Measurements from ENCODE around the gene CDC25B. TPM values are rescaled to one million over a fixed set of nuclear protein-coding genes. Genes with fewer than 3 reads are reported as not detected.
"Not testable (repeated sequence)": the region's sequence is repeated elsewhere in the genome, so short reads cannot be mapped to it uniquely, and the experiment has no call there.

The CDC25B gene
- total RNA-seq, 4 donors from 2014 or later: 13.2 to 72.8 (median 25.5) TPM

DNA sequence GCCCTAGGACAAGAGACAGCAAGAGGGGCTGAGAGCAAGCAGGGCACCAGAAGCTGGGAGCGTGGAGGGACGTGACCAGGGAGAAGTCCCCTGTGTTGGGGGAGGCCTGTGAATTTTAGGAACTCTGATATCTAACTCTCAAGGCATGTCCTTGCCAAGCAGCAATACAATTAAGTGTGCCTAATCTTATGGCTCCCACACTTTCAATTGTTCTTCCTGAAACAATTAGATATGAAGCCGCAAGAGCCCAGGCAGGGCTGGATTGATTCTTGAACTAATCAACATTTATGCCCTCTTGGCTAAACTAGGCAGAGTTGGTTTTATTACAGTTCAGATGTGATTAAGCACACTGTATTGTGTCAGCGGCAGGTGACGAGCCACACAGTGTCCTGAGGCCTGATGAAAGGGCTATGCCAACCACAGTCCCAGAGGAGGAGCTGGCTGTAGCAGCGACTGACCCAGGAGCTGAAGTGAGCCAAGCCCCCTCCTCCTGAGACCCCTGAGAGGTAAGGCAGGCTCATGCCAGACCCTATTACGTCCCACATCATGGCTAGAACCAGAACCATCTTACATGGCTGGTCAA is 46.3 kb downstream of the CDC25B start:
- Histone ChIP-seq H3K9me3 (no peaks in the 10 kb centered on the region), H3K36me3 (no peaks in the 10 kb centered on the region), H3K4me3 (no peak overlapping the region), H3K27me3 (no peaks in the 10 kb centered on the region), H3K27ac (no peak overlapping the region), H3K4me1 (no peaks in the 10 kb centered on the region)
- intact Hi-C loops (cut with DNase I; ENCODE audit: low total_unique reads): no loop called here
- TF ChIP-seq, protein P1, sequence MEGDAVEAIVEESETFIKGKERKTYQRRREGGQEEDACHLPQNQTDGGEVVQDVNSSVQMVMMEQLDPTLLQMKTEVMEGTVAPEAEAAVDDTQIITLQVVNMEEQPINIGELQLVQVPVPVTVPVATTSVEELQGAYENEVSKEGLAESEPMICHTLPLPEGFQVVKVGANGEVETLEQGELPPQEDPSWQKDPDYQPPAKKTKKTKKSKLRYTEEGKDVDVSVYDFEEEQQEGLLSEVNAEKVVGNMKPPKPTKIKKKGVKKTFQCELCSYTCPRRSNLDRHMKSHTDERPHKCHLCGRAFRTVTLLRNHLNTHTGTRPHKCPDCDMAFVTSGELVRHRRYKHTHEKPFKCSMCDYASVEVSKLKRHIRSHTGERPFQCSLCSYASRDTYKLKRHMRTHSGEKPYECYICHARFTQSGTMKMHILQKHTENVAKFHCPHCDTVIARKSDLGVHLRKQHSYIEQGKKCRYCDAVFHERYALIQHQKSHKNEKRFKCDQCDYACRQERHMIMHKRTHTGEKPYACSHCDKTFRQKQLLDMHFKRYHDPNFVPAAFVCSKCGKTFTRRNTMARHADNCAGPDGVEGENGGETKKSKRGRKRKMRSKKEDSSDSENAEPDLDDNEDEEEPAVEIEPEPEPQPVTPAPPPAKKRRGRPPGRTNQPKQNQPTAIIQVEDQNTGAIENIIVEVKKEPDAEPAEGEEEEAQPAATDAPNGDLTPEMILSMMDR (IDR thresholded peaks at IDR 0.05): no peak
- no peak for TF ChIP-seq POLR2A (IDR thresholded peaks at IDR 0.05)
- no peak for DNase-seq

DNA sequence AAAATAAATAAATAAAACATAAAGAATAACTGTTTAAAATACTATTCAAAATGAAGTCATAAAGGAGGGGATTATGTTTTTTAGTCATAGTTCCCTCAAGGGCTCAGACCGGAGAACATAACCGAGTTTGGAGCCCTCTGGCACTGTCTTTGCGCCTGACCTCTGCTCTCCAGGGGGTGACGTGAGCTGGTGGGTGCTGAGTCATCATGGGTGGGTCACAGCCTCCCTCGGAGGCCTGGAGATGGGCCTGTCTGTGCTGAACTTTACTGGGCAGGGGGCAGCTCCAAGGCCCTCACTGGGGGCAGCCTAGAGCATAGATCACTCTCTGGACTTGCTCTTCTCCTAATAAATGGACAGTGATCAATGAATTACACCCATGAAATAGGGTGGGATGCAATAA is 47.4 kb downstream of the CDC25B start:
- Histone ChIP-seq H3K9me3 (no peaks in the 10 kb centered on the region), H3K4me1 (peaks cover 0 to 3% of the 10 kb centered on the region in 2 donors), H3K4me3 (no peak overlapping the region), H3K27ac (no peak overlapping the region), H3K27me3 (no peaks in the 10 kb centered on the region), H3K36me3 (no peaks in the 10 kb centered on the region)
- intact Hi-C loops (cut with DNase I; ENCODE audit: low total_unique reads): no loop called here
- TF ChIP-seq, protein P1 (IDR thresholded peaks at IDR 0.05): no peak
- TF ChIP-seq POLR2A (IDR thresholded peaks at IDR 0.05): no peak
- DNase-seq: no peak

GRCh38 chr20:3843990-3844619 is 48.0 kb downstream of the CDC25B start:
- H3K27ac ChIP-seq; intact Hi-C loops (cut with DNase I; ENCODE audit: low total_unique reads); H3K4me3 ChIP-seq; H3K36me3 ChIP-seq; H3K9me3 ChIP-seq; DNase-seq; H3K4me1 ChIP-seq; H3K27me3 ChIP-seq: not testable (repeated sequence)

GRCh38 chr20:3846378-3846739 is 50.2 kb downstream of the CDC25B start:
- H3K4me3 ChIP-seq: peak overlapping the region; percentile 76 to 97
- peak; percentile 46 to 90 for DNase-seq
- H3K9me3 ChIP-seq: no peaks in the 10 kb centered on the region
- no peaks in the 10 kb centered on the region for H3K27me3 ChIP-seq
- no peaks in the 10 kb centered on the region for H3K36me3 ChIP-seq
- intact Hi-C loops (cut with DNase I; ENCODE audit: low total_unique reads): no loop called here
- TF ChIP-seq, protein P1 (IDR thresholded peaks at IDR 0.05): no peak
- no peak for TF ChIP-seq POLR2A (IDR thresholded peaks at IDR 0.05)
- peak overlapping the region; percentile 76 to 94 for H3K27ac ChIP-seq
- peaks cover 0 to 7% of the 10 kb centered on the region in 2 donors for H3K4me1 ChIP-seq

DNA sequence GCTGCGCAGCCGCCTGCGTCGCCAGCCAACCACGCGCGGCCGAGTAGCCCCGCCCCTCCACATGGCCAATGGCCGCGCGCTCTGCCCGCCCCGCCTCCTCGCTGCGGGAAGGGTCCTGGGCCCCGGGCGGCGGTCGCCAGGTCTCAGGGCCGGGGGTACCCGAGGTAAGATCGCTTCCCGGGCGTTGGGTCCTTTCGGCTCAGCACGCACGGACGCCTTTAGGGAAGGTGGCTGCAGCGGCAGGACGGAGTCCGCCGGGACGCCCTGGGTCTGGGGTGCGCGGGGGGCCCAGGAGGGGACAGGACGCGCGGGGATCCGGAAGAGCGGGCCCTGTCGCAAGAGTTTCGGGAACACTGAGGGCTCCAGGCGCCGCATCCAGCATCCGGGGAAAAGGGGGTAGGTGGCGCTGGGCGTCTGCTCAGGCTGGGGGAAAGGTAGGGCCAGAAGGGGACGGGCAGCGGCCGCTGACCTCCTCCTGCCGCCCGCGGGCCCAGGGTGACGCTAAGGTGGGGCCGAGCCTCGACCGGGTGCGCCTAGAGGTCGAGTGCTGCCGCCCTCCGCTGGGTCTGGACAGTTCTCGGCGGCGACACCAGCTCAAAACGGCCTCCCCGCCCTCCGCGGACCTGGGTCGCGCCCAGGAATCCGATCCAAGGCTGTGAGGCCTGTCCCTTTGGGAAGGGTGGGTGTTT is 50.8 kb downstream of the CDC25B start, which contains the start of gene MAVS:
Gene MAVS, plus strand, starts transcription at position 95 of the 689 bp plus-strand sequence. CDS start 7,791 bp downstream, outside the sequence.
- no peaks in the 10 kb centered on the region for H3K9me3 ChIP-seq
- peak; percentile 56 to 88 for DNase-seq

More for the DNA sequence above, 50.8 kb downstream of the CDC25B start, which contains the start of gene MAVS:
- intact Hi-C loops (cut with DNase I; ENCODE audit: low total_unique reads): no loop called here
- no peaks in the 10 kb centered on the region for H3K36me3 ChIP-seq
- H3K4me3 ChIP-seq: peak within 1 kb of the TSS; percentile 76 to 97
- peak; percentile 67 to 84 for TF ChIP-seq POLR2A (IDR thresholded peaks at IDR 0.05)
- TF ChIP-seq, protein P1 (IDR thresholded peaks at IDR 0.05): no peak
- no peaks in the 10 kb centered on the region for H3K27me3 ChIP-seq
- peak within 1 kb of the TSS; percentile 76 to 94 for H3K27ac ChIP-seq
- H3K4me1 ChIP-seq: peaks cover 0 to 7% of the 10 kb centered on the region in 2 donors
